Loucy (cell line): ENCODE measurements around the gene PPA2.
A peak's percentile ranks its signal among the peaks of the same experiment; 100 is the strongest.

Experiments
- H2AFZ ChIP-seq: fragments of 200-600 bp; sonication (generic); 2 replicates; pipeline ENCODE4 v1.6.0; 2016; ENCODE audit warnings: antibody characterized with exemption, mild to moderate bottlenecking, low read length, moderate library complexity
- H3F3A ChIP-seq: fragments of 200-600 bp; 2 replicates; pipeline ENCODE4 v1.6.0; 2016; ENCODE audit warnings: antibody characterized with exemption, low read depth, mild to moderate bottlenecking
- H3K27me3 ChIP-seq: fragments of 200-600 bp; sonication (generic); 2 replicates; pipeline ENCODE4 v1.6.1; 2014; ENCODE audit warnings: low read length, mild to moderate bottlenecking; ENCODE audit not compliant: insufficient read depth, poor library complexity, severe bottlenecking
- H3K36me3 ChIP-seq: fragments of 200-600 bp; sonication (generic); 2 replicates; pipeline ENCODE4 v1.6.1; 2016; ENCODE audit warnings: low read length; ENCODE audit not compliant: insufficient read depth
- H3K4me1 ChIP-seq: fragments of 200-600 bp; sonication (generic); 2 replicates; pipeline ENCODE4 v1.5.1; 2014; ENCODE audit warnings: low read length, mild to moderate bottlenecking; ENCODE audit not compliant: insufficient read depth, poor library complexity, severe bottlenecking
- H3K4me2 ChIP-seq: fragments of 200-600 bp; sonication (generic); 2 replicates; pipeline ENCODE4 v1.6.0; 2014; ENCODE audit warnings: antibody characterized with exemption, low read length, low read depth, mild to moderate bottlenecking; ENCODE audit not compliant: poor library complexity, severe bottlenecking
- H3K4me3 ChIP-seq: fragments of 200-600 bp; sonication (generic); 2 replicates; pipeline ENCODE4 v1.5.1; 2014; ENCODE audit warnings: low read length, mild to moderate bottlenecking, mixed read lengths; ENCODE audit not compliant: poor library complexity, severe bottlenecking
- H3K79me2 ChIP-seq: fragments of 200-600 bp; sonication (generic); 2 replicates; pipeline ENCODE4 v1.6.1; 2014; ENCODE audit warnings: low read length; ENCODE audit not compliant: insufficient read depth
- H3K9ac ChIP-seq: fragments of 200-600 bp; sonication (generic); 2 replicates; pipeline ENCODE4 v1.6.0; 2014; ENCODE audit warnings: mild to moderate bottlenecking, low read depth, low read length, moderate library complexity; ENCODE audit not compliant: poor library complexity, severe bottlenecking
- H3K9me2 ChIP-seq: fragments of 200-600 bp; sonication (generic); replicated peaks from 2 replicates; pipeline ENCODE4 v1.6.1; 2016; ENCODE audit warnings: low read depth, low read length, mixed read lengths
- H3K9me3 ChIP-seq: fragments of 200-600 bp; sonication (generic); 2 replicates; pipeline ENCODE4 v1.6.1; 2014; ENCODE audit warnings: mild to moderate bottlenecking, antibody characterized with exemption, low read length, low read depth; ENCODE audit not compliant: insufficient read depth
- H4K20me1 ChIP-seq: fragments of 200-600 bp; sonication (generic); 2 replicates; pipeline ENCODE4 v1.6.0; 2014; ENCODE audit warnings: antibody characterized with exemption, low read length, mild to moderate bottlenecking; ENCODE audit not compliant: insufficient read depth, poor library complexity, severe bottlenecking
- CTCF ChIP-seq: fragments of 200-600 bp; sonication (generic); conservative IDR thresholded peaks from 2 replicates; pipeline ENCODE4 v1.5.1; 2014; ENCODE audit warnings: mild to moderate bottlenecking, antibody characterized with exemption, low read length
- EZH2phosphoT487 ChIP-seq: fragments of 200-600 bp; IDR thresholded peaks from 2 replicates; pipeline ENCODE4 v1.6.1; 2018; ENCODE audit warnings: antibody characterized with exemption, mild to moderate bottlenecking, moderate library complexity, borderline replicate concordance

Gene PPA2

GRCh38 chr4:105387466-105387865, 86.4 kb downstream of the PPA2 start:
- no peaks in the 10 kb centered on the region for H3K27me3 ChIP-seq
- no peak overlapping the region for H2AFZ ChIP-seq
- H3K36me3 ChIP-seq: peaks cover 12% of the 10 kb centered on the region; the same call in 1 of the 2 replicates
- no peak for TF ChIP-seq CTCF
- no peak for TF ChIP-seq EZH2phosphoT487
- H3K9me2 ChIP-seq: no peaks in the 10 kb centered on the region
- no peaks in the 10 kb centered on the region for H3K4me1 ChIP-seq
- no peaks in the 10 kb centered on the region for H3K9me3 ChIP-seq
- H3K9ac ChIP-seq: no peak overlapping the region
- no peaks in the 10 kb centered on the region for H3F3A ChIP-seq
- H3K79me2 ChIP-seq: no peaks in the 10 kb centered on the region
- no peak overlapping the region for H3K4me2 ChIP-seq
- no peak overlapping the region for H3K4me3 ChIP-seq
- no peaks in the 10 kb centered on the region for H4K20me1 ChIP-seq

GRCh38 chr4:105386012-105386411, 87.8 kb downstream of the PPA2 start:
- Histone ChIP-seq H3K36me3 (peaks cover 15% of the 10 kb centered on the region; the same call in 1 of the 2 replicates), H3K4me3 (no peak overlapping the region), H3K4me1 (no peaks in the 10 kb centered on the region)

GRCh38 chr4:105374071-105374470, 99.8 kb downstream of the PPA2 start:
- no peak overlapping the region for H2AFZ ChIP-seq
- no peak for TF ChIP-seq EZH2phosphoT487
- TF ChIP-seq CTCF: no peak
- H3K79me2 ChIP-seq: no peaks in the 10 kb centered on the region
- no peaks in the 10 kb centered on the region for H3F3A ChIP-seq
- no peaks in the 10 kb centered on the region for H3K4me1 ChIP-seq
- no peaks in the 10 kb centered on the region for H3K9me3 ChIP-seq
- H3K4me2 ChIP-seq: no peak overlapping the region
- H4K20me1 ChIP-seq: no peaks in the 10 kb centered on the region
- no peak overlapping the region for H3K9ac ChIP-seq
- H3K27me3 ChIP-seq: no peaks in the 10 kb centered on the region
- no peak overlapping the region for H3K4me3 ChIP-seq
- H3K36me3 ChIP-seq: peaks cover 3% of the 10 kb centered on the region; the same call in 1 of the 2 replicates
- H3K9me2 ChIP-seq: no peaks in the 10 kb centered on the region

More at GRCh38 chr4:105386012-105386411, 87.8 kb downstream of the PPA2 start:
- H3F3A ChIP-seq: no peaks in the 10 kb centered on the region
- H3K27me3 ChIP-seq: no peaks in the 10 kb centered on the region
- H3K9me3 ChIP-seq: no peaks in the 10 kb centered on the region
- no peak overlapping the region for H3K9ac ChIP-seq
- no peaks in the 10 kb centered on the region for H4K20me1 ChIP-seq
- TF ChIP-seq CTCF (no peak), EZH2phosphoT487 (no peak)
- peak overlapping the region; percentile 19 for H3K4me2 ChIP-seq
- no peak overlapping the region for H2AFZ ChIP-seq
- no peaks in the 10 kb centered on the region for H3K79me2 ChIP-seq
- H3K9me2 ChIP-seq: no peaks in the 10 kb centered on the region
